ENCODE data around the gene GCA. TPM values are rescaled to one million over a fixed set of nuclear protein-coding genes. Genes with fewer than 3 reads are reported as not detected.

Gene GCA
- total RNA-seq, 1 donor from 2014 or later, result 94.0 TPM

DNA sequence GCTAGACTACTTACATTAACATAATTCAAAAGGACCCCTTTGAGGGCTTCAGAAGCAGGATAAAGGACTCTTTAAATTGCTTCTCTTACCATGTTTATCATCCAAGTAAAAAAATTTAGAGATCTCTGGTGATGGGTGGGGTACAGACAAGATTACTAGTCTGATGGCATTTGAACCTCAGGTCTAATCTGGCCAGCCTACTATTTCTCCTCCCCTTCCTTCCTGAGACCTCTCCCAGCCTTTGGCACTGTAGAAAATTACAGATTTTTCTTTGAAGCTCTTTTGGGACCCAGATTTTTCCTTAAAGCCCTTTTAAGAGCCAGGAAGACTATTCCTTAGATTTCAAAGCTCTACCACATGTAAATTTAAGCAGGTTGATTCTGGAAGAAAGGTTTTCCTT lies 28.9 kb downstream of the GCA start:
- no peak for ATAC-seq
- DNase-seq, result no peak
- H3K4me1 ChIP-seq, result no peaks in the 10 kb centered on the region
- TF ChIP-seq CTCF (IDR thresholded peaks at IDR 0.05), result no peak
- intact Hi-C loops (cut with DNase I), result no loop called here
- H3K27me3 ChIP-seq (ENCODE audit: low read depth), result no peaks in the 10 kb centered on the region
- no peaks in the 10 kb centered on the region for H3K9me3 ChIP-seq
- no peaks in the 10 kb centered on the region for H3K36me3 ChIP-seq
- no peak overlapping the region for H3K4me3 ChIP-seq
- H3K27ac ChIP-seq, result no peak overlapping the region

DNA sequence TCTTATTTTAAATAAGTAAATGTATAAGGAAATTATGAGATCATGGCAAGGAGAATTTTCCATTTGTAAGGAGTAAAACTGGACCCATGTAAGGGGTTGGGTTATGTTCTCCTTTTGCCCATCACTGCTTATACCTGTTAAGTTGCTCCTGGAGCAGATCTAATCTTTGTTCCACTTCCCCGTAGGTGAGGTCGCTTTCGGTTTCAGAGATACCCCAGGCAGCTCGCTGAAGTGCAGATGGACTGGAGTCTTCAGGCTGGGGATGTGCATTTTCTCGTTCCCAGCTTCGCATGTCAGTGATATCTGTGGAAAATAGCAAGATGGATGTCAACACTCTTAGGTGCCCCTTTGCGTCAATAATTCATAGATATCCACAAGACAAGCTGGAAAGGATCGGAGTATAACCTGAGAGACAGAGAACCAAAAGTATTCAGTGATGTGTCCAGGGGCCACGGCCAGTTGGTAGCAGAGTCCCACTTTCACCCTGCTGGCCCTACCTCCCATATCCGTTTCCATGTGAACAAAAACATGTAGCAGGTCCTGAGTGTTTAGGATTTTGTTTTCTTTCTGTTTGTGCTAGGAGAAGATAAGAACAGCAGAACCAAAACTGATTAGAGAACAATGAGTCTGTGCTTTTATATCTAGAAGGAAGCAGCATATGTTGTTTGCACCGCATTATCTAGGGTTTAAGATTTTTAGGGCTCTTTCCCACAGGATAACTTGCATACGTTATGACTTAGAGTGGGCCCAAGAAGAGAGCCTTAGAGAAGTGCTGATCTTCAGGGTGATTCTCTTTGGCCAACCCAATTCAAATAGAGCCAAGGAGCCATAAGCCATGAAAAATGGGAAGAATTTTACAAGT lies 36.0 kb downstream of the GCA start:
- ATAC-seq, result no peak
- intact Hi-C loops (cut with DNase I), result no loop called here
- Histone ChIP-seq H3K4me1 (no peaks in the 10 kb centered on the region), H3K4me3 (no peak overlapping the region), H3K36me3 (no peaks in the 10 kb centered on the region), H3K9me3 (no peaks in the 10 kb centered on the region), H3K27me3 (ENCODE audit: low read depth) (no peaks in the 10 kb centered on the region), H3K27ac (no peak overlapping the region)
- DNase-seq, result no peak
- no peak for TF ChIP-seq CTCF (IDR thresholded peaks at IDR 0.05)

DNA sequence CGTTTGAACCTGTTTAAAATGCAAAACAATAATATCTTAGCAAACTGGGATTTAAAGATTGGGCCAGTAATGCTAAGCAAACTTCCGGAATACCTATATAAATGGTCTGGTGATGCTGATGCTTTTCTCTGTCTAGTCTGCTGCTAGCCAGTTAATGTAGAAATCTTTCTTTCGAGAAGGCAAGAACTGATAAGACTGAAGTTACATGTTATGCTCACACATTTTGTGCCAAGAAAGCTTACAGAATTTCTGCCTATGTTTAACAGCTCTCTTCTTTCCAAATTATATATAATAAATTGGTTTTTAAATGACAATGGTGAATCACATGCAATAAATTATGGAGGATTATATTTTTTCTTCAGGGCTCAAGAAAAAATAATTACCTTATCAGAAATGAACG lies 37.9 kb downstream of the GCA start:
- no peak for ATAC-seq
- Histone ChIP-seq H3K36me3 (no peaks in the 10 kb centered on the region), H3K4me3 (no peak overlapping the region), H3K4me1 (no peaks in the 10 kb centered on the region), H3K27ac (no peak overlapping the region), H3K9me3 (no peaks in the 10 kb centered on the region), H3K27me3 (ENCODE audit: low read depth) (no peaks in the 10 kb centered on the region)
- no peak for TF ChIP-seq CTCF (IDR thresholded peaks at IDR 0.05)
- intact Hi-C loops (cut with DNase I), result no loop called here
- no peak for DNase-seq

DNA sequence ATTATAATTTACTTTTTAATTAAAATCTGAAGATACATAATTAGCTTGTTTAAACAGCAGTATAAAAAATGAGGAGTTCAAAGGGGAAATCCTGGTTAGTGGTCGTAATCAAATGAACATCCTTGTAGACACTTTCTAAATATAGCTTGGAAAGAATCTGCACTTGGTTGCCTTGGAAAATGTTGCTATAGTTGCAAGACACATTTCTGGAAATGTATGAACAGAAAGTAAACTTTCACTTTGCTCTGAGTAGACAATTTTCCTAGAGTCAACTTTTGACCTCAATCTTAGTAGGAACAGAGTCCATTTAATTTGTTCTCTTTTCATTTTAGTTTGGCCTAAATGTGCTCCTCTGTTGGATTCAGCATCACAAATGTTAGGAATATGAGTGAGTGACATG lies 38.3 kb downstream of the GCA start:
- Histone ChIP-seq H3K9me3 (no peaks in the 10 kb centered on the region), H3K36me3 (no peaks in the 10 kb centered on the region), H3K27ac (no peak overlapping the region), H3K4me3 (no peak overlapping the region), H3K4me1 (no peaks in the 10 kb centered on the region), H3K27me3 (ENCODE audit: low read depth) (no peaks in the 10 kb centered on the region)
- no peak for ATAC-seq
- no peak for DNase-seq
- intact Hi-C loops (cut with DNase I), result no loop called here
- no peak for TF ChIP-seq CTCF (IDR thresholded peaks at IDR 0.05)

GRCh38 chr2:162385536-162385935 lies 41.6 kb downstream of the GCA start:
- ATAC-seq (no peak), DNase-seq (no peak)
- Histone ChIP-seq H3K4me1 (no peaks in the 10 kb centered on the region), H3K9me3 (no peaks in the 10 kb centered on the region), H3K36me3 (no peaks in the 10 kb centered on the region), H3K27ac (no peak overlapping the region), H3K4me3 (no peak overlapping the region), H3K27me3 (ENCODE audit: low read depth) (no peaks in the 10 kb centered on the region)
- no peak for TF ChIP-seq CTCF (IDR thresholded peaks at IDR 0.05)
- intact Hi-C loops (cut with DNase I), result no loop called here
